ENCODE data around the gene ACTL6B.

GRCh38 chr7:100642534-100642907 lies 13.7 kb downstream of the ACTL6B start:
- TF ChIP-seq CTCF (IDR thresholded peaks at IDR 0.05) (no peak), POLR2A (IDR thresholded peaks at IDR 0.05) (no peak)
